Chondrocyte (in vitro differentiated cells): Measurements from ENCODE around the gene RNF113A. TPM values are rescaled to one million over a fixed set of nuclear protein-coding genes. Genes with fewer than 3 reads are reported as not detected.
A peak's percentile ranks its signal among the peaks of the same experiment; 100 is the strongest.

Experiments used
- DNase-seq: peaks from one replicate; pipeline ENCODE4 v3.0.0; 2021; ENCODE audit warnings: mixed read lengths, low spot score
- H3K27ac Mint-ChIP-seq: one replicate; pipeline ENCODE4 v1.8.0; 2021; ENCODE audit warnings: mild to moderate bottlenecking, moderate library complexity, mixed read lengths; ENCODE audit not compliant: unreplicated experiment
- H3K27me3 Mint-ChIP-seq: 2 replicates; pipeline ENCODE4 v1.8.0; 2021; ENCODE audit warnings: low read depth, mixed read lengths
- H3K36me3 Mint-ChIP-seq: 2 replicates; pipeline ENCODE4 v1.8.0; 2021; ENCODE audit warnings: low read depth, mixed read lengths
- H3K4me1 Mint-ChIP-seq: 2 replicates; pipeline ENCODE4 v1.8.0; 2021; ENCODE audit warnings: low read depth, mild to moderate bottlenecking, mixed read lengths
- H3K4me3 Mint-ChIP-seq: one replicate; pipeline ENCODE4 v1.8.0; 2021; ENCODE audit warnings: mild to moderate bottlenecking, moderate library complexity, mixed read lengths; ENCODE audit not compliant: unreplicated experiment
- H3K9me3 Mint-ChIP-seq: 2 replicates; pipeline ENCODE4 v1.8.0; 2021; ENCODE audit warnings: low read depth, mixed read lengths
- total RNA-seq: library from RNA; stranded (reverse); gene quantifications from 3 replicates; pipeline ENCODE4 v1.2.1, GENCODE V29; 2021
- TF ChIP-seq, protein P1 (sequence below): fragments of 200-600 bp; sonication (generic); IDR thresholded peaks from 2 replicates; pipeline ENCODE4 v1.5.0; 2021; ENCODE audit warnings: antibody characterized with exemption, mild to moderate bottlenecking, moderate library complexity

RNF113A gene
- total RNA-seq, 1 donor from 2014 or later, result 14.8 TPM

DNA sequence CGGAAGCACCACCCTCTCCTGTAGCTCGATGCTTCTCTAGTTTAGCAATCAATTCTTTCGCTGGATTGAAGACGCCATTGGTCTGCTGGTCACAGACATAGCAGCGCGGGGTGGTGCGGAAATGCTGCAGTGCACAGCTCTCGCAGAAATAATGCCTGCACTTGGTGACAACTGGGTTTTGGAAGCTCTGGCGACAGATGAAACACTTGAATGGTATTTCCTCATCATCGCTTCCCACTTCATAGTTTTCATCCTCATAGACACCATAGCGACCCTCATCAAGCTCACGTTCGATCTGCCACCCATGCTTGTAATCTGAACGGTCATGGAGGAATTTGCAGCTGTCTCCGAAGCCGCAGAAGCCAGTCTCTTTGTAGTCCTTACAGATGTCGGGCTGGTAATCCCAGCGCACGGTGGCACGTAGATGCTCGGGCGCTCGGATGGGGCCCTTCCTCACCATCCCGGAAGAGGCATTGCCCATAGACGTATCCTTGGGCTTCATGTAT is 854 bp downstream of the RNF113A start:
- TF ChIP-seq, protein P1, sequence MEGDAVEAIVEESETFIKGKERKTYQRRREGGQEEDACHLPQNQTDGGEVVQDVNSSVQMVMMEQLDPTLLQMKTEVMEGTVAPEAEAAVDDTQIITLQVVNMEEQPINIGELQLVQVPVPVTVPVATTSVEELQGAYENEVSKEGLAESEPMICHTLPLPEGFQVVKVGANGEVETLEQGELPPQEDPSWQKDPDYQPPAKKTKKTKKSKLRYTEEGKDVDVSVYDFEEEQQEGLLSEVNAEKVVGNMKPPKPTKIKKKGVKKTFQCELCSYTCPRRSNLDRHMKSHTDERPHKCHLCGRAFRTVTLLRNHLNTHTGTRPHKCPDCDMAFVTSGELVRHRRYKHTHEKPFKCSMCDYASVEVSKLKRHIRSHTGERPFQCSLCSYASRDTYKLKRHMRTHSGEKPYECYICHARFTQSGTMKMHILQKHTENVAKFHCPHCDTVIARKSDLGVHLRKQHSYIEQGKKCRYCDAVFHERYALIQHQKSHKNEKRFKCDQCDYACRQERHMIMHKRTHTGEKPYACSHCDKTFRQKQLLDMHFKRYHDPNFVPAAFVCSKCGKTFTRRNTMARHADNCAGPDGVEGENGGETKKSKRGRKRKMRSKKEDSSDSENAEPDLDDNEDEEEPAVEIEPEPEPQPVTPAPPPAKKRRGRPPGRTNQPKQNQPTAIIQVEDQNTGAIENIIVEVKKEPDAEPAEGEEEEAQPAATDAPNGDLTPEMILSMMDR, result no peak
- H3K27me3 Mint-ChIP-seq, result no peaks in the 10 kb centered on the region
- no peaks in the 10 kb centered on the region for H3K9me3 Mint-ChIP-seq
- peaks cover 18% of the 10 kb centered on the region for H3K4me1 Mint-ChIP-seq
- peak overlapping the region; percentile 96 for H3K27ac Mint-ChIP-seq
- peak overlapping the region; percentile 86 for H3K4me3 Mint-ChIP-seq
- H3K36me3 Mint-ChIP-seq, result peaks cover 1% of the 10 kb centered on the region
- DNase-seq, result no peak

DNA sequence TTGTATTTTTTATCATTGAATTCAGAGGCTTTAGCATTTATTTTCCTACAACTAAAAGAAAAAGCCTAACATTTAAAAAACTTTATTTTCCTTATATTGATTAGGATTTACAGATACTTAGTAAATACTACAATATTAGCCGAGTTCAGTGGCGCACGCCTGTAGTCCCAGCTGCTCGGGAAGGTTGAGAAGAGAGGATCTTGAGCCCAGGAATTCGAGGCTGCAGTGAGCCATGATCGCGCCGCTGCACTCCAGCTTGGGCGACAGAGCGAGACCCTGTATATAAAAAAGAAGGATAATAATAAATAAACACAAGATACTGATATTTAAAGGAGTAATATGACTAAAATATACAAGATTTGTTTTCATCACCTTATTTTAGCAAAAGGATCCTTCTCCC is 18.1 kb downstream of the RNF113A start:
- TF ChIP-seq, protein P1, result no peak
- DNase-seq, result no peak
- no peaks in the 10 kb centered on the region for H3K27me3 Mint-ChIP-seq
- peak overlapping the region; percentile 98 for H3K27ac Mint-ChIP-seq
- peak overlapping the region; percentile 98 for H3K4me3 Mint-ChIP-seq
- peaks cover 7% of the 10 kb centered on the region for H3K4me1 Mint-ChIP-seq
- peaks cover 1% of the 10 kb centered on the region for H3K36me3 Mint-ChIP-seq
- H3K9me3 Mint-ChIP-seq, result peaks cover 4% of the 10 kb centered on the region

DNA sequence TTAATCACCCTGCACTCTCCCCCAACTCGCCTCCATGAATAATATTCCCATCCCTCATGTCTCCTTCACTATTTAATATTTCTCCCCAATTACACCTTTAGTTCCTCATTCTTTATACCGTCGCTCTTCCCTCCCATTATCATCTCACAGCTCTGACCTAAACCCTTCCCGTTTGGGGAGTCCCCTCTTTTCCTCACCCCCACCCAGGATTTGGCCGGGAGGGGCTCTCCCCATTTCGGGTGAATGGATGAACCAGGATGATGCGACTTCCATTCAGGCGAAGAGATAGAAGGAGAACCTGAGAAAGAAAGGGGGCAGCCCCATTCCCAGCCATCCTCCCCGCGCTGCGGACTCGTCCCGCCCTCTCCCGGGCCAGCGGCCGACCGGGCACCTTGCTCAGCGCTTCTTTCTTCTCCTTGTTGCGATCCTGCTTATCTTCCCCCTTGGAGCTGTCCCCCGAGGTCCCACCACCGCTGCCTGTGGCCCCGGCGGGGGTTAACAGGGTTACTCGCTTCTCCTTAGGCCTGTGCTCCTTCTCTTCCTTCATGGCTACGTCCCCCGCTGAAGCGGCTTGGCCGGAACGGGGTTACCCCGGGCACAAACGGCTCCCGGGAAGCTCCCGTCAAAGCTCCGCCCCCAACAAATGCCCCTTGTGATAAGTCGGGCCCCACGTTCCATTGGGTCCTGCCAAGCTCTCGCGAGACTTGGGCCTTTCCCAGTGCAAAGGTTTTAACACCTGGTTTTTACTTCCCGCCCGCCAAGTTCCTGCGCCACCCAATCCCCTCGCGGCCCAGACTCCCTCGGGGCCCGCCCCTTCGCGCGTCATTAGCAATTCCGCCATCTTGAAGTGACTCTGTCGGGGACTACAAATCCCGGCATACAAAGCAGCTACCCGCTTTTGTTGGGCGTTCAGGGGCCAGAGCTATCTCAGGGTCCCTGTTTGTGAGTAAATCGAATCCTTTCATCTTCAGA is 18.9 kb downstream of the RNF113A start, which contains the start of gene UPF3B:
TSS of gene UPF3B (minus strand) at position 582 of the 972 bp plus-strand sequence. CDS start at position 547, 35 bp downstream.
- TF ChIP-seq, protein P1, result peak; percentile 8
- H3K36me3 Mint-ChIP-seq, result peaks cover 1% of the 10 kb centered on the region
- H3K27ac Mint-ChIP-seq, result peak within 1 kb of the TSS; percentile 98
- peak within 1 kb of the TSS; percentile 98 for H3K4me3 Mint-ChIP-seq
- H3K27me3 Mint-ChIP-seq, result no peaks in the 10 kb centered on the region
- peaks cover 7% of the 10 kb centered on the region for H3K4me1 Mint-ChIP-seq
- peak; percentile 94 for DNase-seq
- peaks cover 4% of the 10 kb centered on the region for H3K9me3 Mint-ChIP-seq

DNA sequence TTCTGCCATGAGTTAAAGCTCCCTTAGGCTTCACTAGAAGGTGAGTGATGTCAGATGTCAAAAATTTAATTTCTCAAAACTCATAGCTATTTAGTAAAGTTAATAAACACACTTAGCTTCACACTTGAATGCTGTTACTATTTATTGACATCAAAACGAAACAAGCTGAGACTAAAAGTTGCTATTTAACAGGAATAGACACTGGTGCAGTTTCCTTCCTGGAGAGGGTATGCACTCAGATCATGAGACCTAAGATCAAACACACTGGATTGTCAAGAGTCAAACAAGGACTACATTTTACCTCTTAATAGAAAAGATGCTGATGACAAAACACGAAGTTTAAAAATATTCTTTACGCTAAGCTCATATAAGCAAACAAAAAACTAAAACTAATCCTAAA is 37.6 kb downstream of the RNF113A start:
- TF ChIP-seq, protein P1, result no peak
- H3K27me3 Mint-ChIP-seq, result no peaks in the 10 kb centered on the region
- peaks cover 16% of the 10 kb centered on the region for H3K9me3 Mint-ChIP-seq
- H3K36me3 Mint-ChIP-seq, result peaks cover 24% of the 10 kb centered on the region
- no peaks in the 10 kb centered on the region for H3K4me1 Mint-ChIP-seq
- H3K4me3 Mint-ChIP-seq, result no peak overlapping the region
- H3K27ac Mint-ChIP-seq, result no peak overlapping the region
- no peak for DNase-seq

DNA sequence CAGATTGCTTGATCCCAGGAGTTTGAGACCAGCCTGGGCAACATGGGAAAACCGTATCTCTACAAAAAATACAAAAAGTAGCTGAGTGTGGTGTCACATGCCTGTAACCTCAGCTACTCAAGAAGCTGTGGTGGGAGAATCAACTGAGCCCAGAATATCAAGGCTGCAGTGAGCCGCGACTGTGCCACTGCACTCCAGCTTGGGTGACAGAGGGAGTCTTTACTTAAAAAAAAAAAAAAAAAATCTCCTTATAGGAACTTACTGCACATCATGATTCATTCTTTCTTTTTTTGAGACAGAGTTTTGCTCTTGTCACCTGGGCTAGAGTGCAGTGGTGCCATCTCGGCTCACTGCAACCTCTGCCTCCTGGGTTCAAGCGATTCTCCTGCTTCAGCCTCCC is 43.1 kb downstream of the RNF113A start:
- Mint-ChIP-seq H3K36me3 (peaks cover 8% of the 10 kb centered on the region), H3K4me3 (no peak overlapping the region), H3K27me3 (no peaks in the 10 kb centered on the region), H3K27ac (no peak overlapping the region), H3K9me3 (peaks cover 14% of the 10 kb centered on the region), H3K4me1 (no peaks in the 10 kb centered on the region)
- TF ChIP-seq, protein P1, result no peak
- no peak for DNase-seq
